KMS-11 (cell line): ENCODE data around the gene LDB3.
A peak's percentile ranks its signal among the peaks of the same experiment; 100 is the strongest.

Source experiments
- H2AFZ ChIP-seq: fragments of 200-600 bp; sonication (generic); 2 replicates; pipeline ENCODE4 v1.6.1; 2016; ENCODE audit warnings: antibody characterized with exemption, mixed run types, low read depth
- H3K27ac ChIP-seq: fragments of 200-600 bp; sonication (generic); 2 replicates; pipeline ENCODE4 v1.6.1; 2016; ENCODE audit warnings: mild to moderate bottlenecking, mixed run types
- H3K27me3 ChIP-seq: fragments of 200-600 bp; sonication (generic); 2 replicates; pipeline ENCODE4 v1.6.1; 2017; ENCODE audit warnings: mild to moderate bottlenecking, low read depth, mixed run types, moderate library complexity; ENCODE audit not compliant: insufficient read depth
- H3K36me3 ChIP-seq: fragments of 200-600 bp; sonication (generic); 2 replicates; pipeline ENCODE4 v1.6.1; 2017; ENCODE audit warnings: mild to moderate bottlenecking, mixed run types; ENCODE audit not compliant: insufficient read depth
- H3K4me1 ChIP-seq: fragments of 200-600 bp; sonication (generic); 2 replicates; pipeline ENCODE4 v1.6.1; 2016; ENCODE audit warnings: mild to moderate bottlenecking, low read depth, mixed run types; ENCODE audit not compliant: poor library complexity, severe bottlenecking
- H3K4me2 ChIP-seq: fragments of 200-600 bp; sonication (generic); 2 replicates; pipeline ENCODE4 v1.7.0; 2016; ENCODE audit warnings: mild to moderate bottlenecking, mixed run types
- H3K4me3 ChIP-seq: fragments of 200-600 bp; sonication (generic); IDR thresholded peaks from 2 replicates; pipeline ENCODE4 v1.6.1; 2017; ENCODE audit warnings: low read depth, low read length, mixed read lengths; ENCODE audit not compliant: insufficient read depth
- H3K79me2 ChIP-seq: fragments of 200-600 bp; sonication (generic); 2 replicates; pipeline ENCODE4 v1.6.1; 2016; ENCODE audit warnings: low read depth, mixed run types; ENCODE audit not compliant: insufficient read depth
- H3K9ac ChIP-seq: fragments of 200-600 bp; sonication (generic); 2 replicates; pipeline ENCODE4 v1.6.1; 2016; ENCODE audit warnings: mild to moderate bottlenecking, mixed run types
- H4K20me1 ChIP-seq: fragments of 200-600 bp; sonication (generic); 2 replicates; pipeline ENCODE4 v1.6.1; 2016; ENCODE audit warnings: mild to moderate bottlenecking, mixed run types; ENCODE audit not compliant: insufficient read depth
- TF ChIP-seq, protein P1 (sequence below): fragments of 200-600 bp; sonication (generic); conservative IDR thresholded peaks from 2 replicates; pipeline ENCODE4 v1.6.1; 2017; ENCODE audit warnings: low read depth, mild to moderate bottlenecking, antibody characterized with exemption, low read length, moderate library complexity, mixed read lengths

The LDB3 gene

DNA sequence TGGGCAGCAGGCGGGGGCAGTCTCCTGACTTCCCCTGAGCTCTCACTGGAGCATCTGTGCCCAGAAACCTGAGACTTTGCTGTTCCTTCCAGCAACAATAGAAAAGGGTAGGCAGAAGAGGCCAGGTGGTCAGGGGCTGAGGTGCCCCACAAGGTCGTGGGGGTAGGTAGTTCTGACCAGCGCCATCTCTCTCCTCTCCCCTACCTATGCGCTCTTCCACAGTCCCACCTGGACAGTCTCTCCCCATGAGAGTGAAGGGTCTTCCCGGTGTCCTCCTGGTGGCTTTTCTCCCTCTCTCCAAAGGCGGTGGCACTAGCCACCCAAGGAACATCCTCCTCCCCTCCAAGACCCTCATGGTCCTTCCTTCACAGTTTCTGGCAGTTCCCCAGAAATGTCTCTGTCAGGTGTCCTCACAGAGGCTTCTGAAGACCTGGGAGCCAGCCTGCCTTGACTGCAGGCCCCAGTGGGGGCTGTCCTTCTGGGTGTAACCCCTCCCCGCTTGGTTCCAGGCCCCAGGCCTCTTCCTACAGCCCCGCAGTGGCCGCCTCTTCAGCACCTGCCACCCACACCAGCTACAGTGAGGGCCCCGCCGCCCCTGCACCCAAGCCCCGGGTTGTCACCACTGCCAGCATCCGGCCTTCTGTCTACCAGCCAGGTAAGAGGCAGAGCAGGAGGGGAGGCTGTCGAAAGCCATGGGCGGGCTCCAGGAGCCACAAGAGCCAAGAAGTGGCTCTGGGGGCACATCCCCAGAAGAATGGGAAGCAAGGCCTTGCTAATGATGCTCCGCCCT, 41.3 kb downstream of the LDB3 start:
- no peaks in the 10 kb centered on the region for H3K36me3 ChIP-seq
- no peak overlapping the region for H3K4me2 ChIP-seq
- H3K27ac ChIP-seq = no peak overlapping the region
- TF ChIP-seq, protein P1, sequence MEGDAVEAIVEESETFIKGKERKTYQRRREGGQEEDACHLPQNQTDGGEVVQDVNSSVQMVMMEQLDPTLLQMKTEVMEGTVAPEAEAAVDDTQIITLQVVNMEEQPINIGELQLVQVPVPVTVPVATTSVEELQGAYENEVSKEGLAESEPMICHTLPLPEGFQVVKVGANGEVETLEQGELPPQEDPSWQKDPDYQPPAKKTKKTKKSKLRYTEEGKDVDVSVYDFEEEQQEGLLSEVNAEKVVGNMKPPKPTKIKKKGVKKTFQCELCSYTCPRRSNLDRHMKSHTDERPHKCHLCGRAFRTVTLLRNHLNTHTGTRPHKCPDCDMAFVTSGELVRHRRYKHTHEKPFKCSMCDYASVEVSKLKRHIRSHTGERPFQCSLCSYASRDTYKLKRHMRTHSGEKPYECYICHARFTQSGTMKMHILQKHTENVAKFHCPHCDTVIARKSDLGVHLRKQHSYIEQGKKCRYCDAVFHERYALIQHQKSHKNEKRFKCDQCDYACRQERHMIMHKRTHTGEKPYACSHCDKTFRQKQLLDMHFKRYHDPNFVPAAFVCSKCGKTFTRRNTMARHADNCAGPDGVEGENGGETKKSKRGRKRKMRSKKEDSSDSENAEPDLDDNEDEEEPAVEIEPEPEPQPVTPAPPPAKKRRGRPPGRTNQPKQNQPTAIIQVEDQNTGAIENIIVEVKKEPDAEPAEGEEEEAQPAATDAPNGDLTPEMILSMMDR = no peak
- no peak overlapping the region for H3K9ac ChIP-seq
- no peak overlapping the region for H2AFZ ChIP-seq
- peaks cover 14% of the 10 kb centered on the region for H3K4me1 ChIP-seq
- no peaks in the 10 kb centered on the region for H3K79me2 ChIP-seq
- no peak overlapping the region for H3K4me3 ChIP-seq
- H4K20me1 ChIP-seq = no peaks in the 10 kb centered on the region
- H3K27me3 ChIP-seq = no peaks in the 10 kb centered on the region

DNA sequence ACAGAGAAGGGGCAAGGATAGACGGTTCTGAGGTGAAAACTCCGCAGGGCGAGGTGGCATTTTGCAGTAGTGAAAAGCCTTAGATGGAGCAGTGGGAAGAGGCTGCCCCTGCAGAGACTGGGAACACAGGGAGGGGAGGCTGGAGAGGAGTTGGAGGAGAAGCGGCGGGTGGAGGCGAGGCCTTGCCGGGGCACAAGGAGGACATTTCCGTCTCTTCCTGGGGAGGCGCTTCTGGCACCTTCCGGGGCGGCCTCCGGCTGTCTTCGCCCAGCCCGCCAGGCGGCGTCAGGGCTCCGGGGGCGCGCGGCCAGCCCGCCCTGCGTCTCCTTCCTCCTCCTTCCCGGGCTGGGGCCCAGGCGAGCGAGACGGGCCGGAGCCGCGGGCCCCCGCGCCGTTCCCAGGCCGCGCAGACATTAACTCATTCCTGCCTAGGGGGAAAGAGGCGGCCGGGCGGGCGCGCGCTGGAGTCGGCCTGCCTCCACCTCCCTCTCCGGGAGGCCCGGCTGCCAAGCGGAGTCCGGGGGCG, 42.7 kb downstream of the LDB3 start:
- Histone ChIP-seq H3K4me3 (no peak overlapping the region), H2AFZ (peak overlapping the region; percentile 100), H3K4me2 (0 out of 2 replicates have a peak overlapping the region, but pooled peaks have one; percentile 26), H3K79me2 (no peaks in the 10 kb centered on the region), H3K4me1 (peaks cover 14% of the 10 kb centered on the region), H3K36me3 (no peaks in the 10 kb centered on the region), H3K9ac (peak overlapping the region; percentile 71), H3K27me3 (no peaks in the 10 kb centered on the region), H3K27ac (peak overlapping the region; percentile 57), H4K20me1 (no peaks in the 10 kb centered on the region)
- TF ChIP-seq, protein P1 = peak; percentile 66

DNA sequence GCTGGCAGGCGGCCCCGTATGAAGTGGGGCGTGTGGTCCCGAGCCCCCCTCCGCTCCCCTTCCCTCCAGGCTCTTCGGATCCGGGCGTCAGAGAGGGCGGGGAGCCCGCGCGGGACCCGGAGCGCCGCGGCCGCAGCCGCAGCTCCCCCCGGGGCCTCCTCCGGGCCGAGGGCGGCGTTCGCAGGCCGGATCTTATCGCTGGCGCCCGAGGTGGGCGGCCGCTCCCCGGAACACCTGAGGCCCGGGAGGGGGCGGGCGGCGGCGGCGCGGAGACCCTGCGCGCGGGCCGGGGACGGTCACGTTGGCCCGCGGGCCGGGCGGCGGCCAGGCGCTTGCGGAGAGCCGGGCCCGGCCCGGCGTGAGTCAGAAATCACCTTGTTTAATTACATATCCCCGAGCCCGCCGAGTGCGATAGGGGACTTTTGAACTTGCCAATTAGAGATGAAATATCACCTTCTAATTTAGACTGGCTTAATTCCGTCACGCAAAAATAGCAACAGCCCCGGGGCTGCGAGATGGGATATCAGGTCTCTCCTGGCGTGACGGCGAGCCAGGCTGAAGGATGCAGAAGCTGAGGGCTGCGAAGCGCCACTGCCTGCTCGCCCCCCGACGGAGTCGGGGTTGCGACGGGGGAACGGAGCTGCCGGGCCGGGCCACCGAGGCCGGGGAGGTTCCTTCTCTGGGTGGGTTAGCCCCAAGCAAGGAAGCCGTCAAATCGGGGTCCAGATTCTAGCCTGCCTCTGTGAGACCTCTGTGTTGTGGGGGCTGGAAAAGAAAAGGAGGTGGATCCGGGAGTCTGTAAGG, 43.4 kb downstream of the LDB3 start:
- no peaks in the 10 kb centered on the region for H4K20me1 ChIP-seq
- no peaks in the 10 kb centered on the region for H3K79me2 ChIP-seq
- no peak overlapping the region for H3K4me3 ChIP-seq
- H3K4me2 ChIP-seq = peak overlapping the region; percentile 79
- H2AFZ ChIP-seq = peak overlapping the region; percentile 100
- no peaks in the 10 kb centered on the region for H3K36me3 ChIP-seq
- TF ChIP-seq, protein P1 = no peak
- no peaks in the 10 kb centered on the region for H3K27me3 ChIP-seq
- peaks cover 14% of the 10 kb centered on the region for H3K4me1 ChIP-seq
- peak overlapping the region; percentile 71 for H3K9ac ChIP-seq
- H3K27ac ChIP-seq = peak overlapping the region; percentile 57

DNA sequence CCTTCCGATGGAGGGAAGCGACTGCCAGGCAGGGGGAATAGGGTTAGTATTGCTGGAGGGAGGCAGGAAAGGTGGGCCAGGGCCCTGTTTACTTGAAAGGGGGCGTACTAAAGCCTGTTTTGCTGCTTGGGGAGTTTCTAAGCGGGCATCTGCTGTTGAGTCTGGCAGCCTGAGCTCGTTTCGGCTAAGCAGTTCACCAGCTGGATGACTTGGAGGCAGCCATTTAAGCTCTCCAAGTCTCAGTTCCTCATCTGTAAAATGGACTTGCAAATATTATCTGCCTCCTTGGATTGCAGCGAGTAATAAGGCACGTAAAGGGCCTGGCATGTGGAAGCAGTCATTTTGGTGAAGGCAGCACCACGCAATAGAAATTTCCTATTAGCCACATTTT, 44.0 kb downstream of the LDB3 start:
- peak overlapping the region; percentile 79 for H3K4me2 ChIP-seq
- H3K27ac ChIP-seq = peak overlapping the region; percentile 53
- peak overlapping the region; percentile 100 for H2AFZ ChIP-seq
- TF ChIP-seq, protein P1 = no peak
- H3K79me2 ChIP-seq = no peaks in the 10 kb centered on the region
- H3K4me3 ChIP-seq = no peak overlapping the region
- no peaks in the 10 kb centered on the region for H3K27me3 ChIP-seq
- no peaks in the 10 kb centered on the region for H3K36me3 ChIP-seq
- peak overlapping the region; percentile 71; the same call in 1 of the 2 replicates for H3K9ac ChIP-seq
- peaks cover 14% of the 10 kb centered on the region for H3K4me1 ChIP-seq
- no peaks in the 10 kb centered on the region for H4K20me1 ChIP-seq
